Fibroblast of pulmonary artery (primary cell): ENCODE measurements around the gene CACNA1B.

ENCODE experiments used
- DNase-seq: peaks from one replicate; pipeline ENCODE4 v3.0.0-alpha.2; 2010; ENCODE audit warnings: low read depth
- H3K4me3 ChIP-seq: replicated peaks from 2 replicates; pipeline ENCODE4 v1.5.1; 2011; ENCODE audit warnings: low read depth, mild to moderate bottlenecking, control low read depth, low read length, moderate library complexity
- CTCF ChIP-seq: IDR thresholded peaks from 2 replicates; pipeline ENCODE4 v1.5.1; 2011; ENCODE audit warnings: mild to moderate bottlenecking, control low read depth, low read length, inconsistent platforms; ENCODE audit errors: missing control alignments

Gene CACNA1B

DNA sequence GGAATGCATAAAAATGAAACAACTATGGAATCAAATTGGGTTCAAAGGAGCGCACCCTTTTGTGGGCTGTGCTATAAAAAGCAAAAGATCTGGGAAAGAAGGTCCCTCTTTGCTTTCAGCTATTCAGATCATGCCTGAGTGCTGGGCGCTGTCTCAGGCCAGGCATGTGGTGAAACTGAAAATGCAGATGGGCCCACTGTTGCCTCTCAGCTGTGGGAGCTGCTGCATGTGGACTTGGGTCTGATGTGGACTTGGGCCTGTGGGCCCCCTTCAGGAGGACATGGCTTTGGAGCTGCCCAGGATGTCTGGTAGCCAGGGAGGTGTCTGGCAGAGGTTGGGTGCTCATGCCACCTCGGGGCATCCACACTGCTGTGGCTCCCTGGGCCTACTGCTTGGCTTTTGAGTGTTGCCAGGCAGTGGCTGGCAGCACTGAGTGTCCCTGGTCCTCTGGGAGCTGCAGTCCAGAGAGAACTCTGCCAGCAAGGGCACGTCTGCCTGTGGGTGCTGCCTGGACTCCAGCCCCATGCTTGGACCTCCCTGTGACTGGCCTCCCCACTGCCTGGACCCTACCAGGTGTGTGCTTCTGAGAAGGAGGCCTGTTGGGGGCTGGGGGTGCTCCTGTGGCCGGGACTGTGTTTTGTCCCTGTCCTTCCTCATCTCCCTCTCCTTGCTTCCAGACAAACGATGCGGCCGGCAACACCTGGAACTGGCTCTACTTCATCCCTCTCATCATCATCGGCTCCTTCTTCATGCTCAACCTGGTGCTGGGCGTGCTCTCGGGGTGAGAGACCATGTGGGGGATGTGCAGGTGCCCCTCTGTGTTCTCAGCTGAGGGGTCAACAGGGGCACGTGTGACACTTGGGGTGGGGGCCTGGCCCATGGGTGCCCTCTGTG, 74.3 kb downstream of the CACNA1B start:
- no peak for DNase-seq
- H3K4me3 ChIP-seq: no peak overlapping the region
- no peak for TF ChIP-seq CTCF

DNA sequence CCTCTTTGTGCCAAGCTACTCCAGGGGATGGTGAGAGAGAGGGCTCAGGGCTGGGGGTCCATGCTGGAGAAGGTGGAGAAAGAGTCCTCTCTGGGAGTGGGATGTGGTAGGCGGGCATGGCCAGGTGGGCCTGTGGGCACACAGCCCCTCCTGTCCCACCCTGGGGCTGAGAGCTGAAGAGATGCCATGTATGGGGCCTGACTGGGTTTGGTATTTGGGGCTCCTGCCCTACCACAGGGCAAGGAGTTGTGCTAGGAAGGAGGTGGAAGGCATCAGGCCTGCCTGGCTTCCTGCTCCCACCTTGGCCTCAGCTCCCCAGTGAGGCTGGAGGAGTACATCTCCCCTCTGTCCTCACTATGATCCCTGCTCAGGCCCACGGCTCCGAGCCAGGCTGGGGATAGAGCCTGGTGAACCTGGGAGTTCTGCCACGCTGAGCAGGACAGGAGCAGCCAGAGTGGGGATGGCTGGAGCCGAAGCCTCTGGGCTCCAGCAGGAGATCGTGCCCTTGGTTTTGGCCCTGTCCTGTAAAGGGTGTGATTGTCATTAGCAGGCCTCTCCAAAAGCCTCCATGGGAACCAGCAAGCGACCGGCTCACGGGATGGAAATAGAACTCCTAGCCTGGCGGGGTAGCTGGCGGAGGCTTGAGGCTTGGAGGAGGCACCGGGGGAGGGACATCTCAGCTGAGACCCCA, 75.5 kb downstream of the CACNA1B start:
- no peak overlapping the region for H3K4me3 ChIP-seq
- no peak for DNase-seq
- no peak for TF ChIP-seq CTCF

DNA sequence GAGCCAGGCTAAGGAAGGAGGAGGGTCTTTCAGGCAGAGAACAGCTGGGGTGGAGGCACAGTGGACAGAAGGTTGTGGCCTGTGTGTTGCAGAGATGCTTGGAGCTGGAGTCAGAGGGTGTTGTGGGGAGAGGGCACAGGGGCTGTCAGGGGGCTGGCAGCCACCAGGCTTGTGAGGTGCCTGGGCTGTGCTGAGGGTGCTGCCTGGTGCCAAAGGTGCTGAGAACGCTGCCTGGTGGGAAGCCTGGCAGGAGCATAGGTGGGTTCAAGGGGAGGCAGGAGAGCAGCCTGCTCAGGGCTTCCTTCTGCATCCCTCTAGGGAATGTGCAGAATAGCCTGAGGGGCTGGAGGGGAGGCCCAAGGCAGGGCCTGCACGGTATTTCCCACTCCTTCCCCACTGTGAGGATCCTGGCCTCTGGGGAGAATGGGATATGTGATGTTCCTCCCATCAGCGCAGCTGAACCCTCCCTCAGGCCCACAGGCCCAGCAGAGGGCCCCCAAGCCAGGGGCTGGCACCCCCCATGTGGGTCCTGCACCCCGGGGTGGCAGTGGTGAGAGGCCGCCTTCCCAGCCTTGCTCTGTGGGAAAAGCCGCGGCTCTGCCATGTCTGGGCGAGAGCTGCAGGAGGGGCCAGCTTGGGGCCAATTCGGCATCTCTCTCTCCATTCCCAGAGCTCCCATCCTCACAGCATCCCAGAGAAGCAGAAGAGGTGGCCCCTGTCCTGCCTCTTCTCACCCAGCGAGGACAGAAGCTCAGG, 76.3 kb downstream of the CACNA1B start:
- TF ChIP-seq CTCF: no peak

GRCh38 chr9:137955224-137955570, 77.6 kb downstream of the CACNA1B start:
- TF ChIP-seq CTCF: no peak
- DNase-seq: no peak
- H3K4me3 ChIP-seq: no peak overlapping the region

More for the DNA sequence above, 76.3 kb downstream of the CACNA1B start:
- no peak overlapping the region for H3K4me3 ChIP-seq
- no peak for DNase-seq

GRCh38 chr9:137955586-137955985, 78.0 kb downstream of the CACNA1B start:
- no peak for TF ChIP-seq CTCF
- no peak for DNase-seq
- no peak overlapping the region for H3K4me3 ChIP-seq

DNA sequence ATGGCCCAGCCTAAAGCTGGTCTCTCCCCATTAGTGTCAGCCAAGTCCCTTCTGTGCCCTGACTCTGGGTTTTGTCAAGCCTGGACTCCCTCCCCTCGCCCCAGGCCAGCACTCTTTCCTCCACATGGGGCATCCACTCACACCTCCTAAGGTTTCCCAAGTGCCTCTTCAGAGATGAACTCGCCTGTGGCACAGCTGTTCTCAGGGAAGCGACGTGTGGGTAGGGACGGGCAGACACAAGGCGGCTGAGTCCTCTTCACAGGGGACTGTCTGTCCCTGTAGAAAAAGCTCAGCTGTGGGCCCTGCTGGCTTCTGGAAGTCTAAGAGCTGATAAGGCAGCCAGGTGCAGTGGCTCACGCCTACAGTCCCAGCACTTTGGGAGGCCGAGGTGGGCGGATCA, 78.5 kb downstream of the CACNA1B start:
- no peak for TF ChIP-seq CTCF
- H3K4me3 ChIP-seq: no peak overlapping the region
- DNase-seq: no peak
